SK-N-SH treated with all-trans-retinoic acid at 6 μM for 48 hours (cell line): ENCODE measurements around the gene SYT7.

Source experiments
- BACH2 ChIP-seq: fragments of 250-450 bp; sonication (Bioruptor Pico); IDR thresholded peaks from 2 replicates; pipeline ENCODE4 v1.9.0; 2021; ENCODE audit warnings: mild to moderate bottlenecking, borderline replicate concordance
- ESRRG ChIP-seq: fragments of 250-450 bp; sonication (Bioruptor Pico); IDR thresholded peaks from 2 replicates; pipeline ENCODE4 v1.6.1; 2021; ENCODE audit warnings: mild to moderate bottlenecking
- GLIS3 ChIP-seq: fragments of 250-450 bp; sonication (Bioruptor Pico); IDR thresholded peaks from 2 replicates; pipeline ENCODE4 v1.5.0; 2020; ENCODE audit warnings: mild to moderate bottlenecking, moderate library complexity
- ISL1 ChIP-seq: fragments of 250-450 bp; sonication (Bioruptor Pico); IDR thresholded peaks from 2 replicates; pipeline ENCODE4 v2.1.2; 2022; ENCODE audit warnings: mild to moderate bottlenecking, moderate library complexity
- RARB ChIP-seq: fragments of 250-450 bp; sonication (Bioruptor Pico); IDR thresholded peaks from 2 replicates; pipeline ENCODE4 v1.8.0; 2021; ENCODE audit warnings: mild to moderate bottlenecking, moderate library complexity
- SNAI2 ChIP-seq: fragments of 250-450 bp; sonication (Bioruptor Pico); IDR thresholded peaks from 2 replicates; pipeline ENCODE4 v1.5.0; 2020; ENCODE audit warnings: mild to moderate bottlenecking, moderate library complexity
- TCF4 ChIP-seq: fragments of 250-450 bp; sonication (Bioruptor Pico); IDR thresholded peaks from 2 replicates; pipeline ENCODE4 v1.8.0; 2021; ENCODE audit warnings: mild to moderate bottlenecking, moderate library complexity, borderline replicate concordance
- ZFP30 ChIP-seq: fragments of 450-650 bp; formaldehyde crosslinking; IDR thresholded peaks from 2 replicates; pipeline ENCODE4 v1.5.0; 2022; ENCODE audit warnings: mild to moderate bottlenecking, moderate library complexity
- ZNF565 ChIP-seq: fragments of 450-650 bp; formaldehyde crosslinking; conservative IDR thresholded peaks from 2 replicates; pipeline ENCODE4 v1.5.0; 2020; ENCODE audit warnings: low read depth, mild to moderate bottlenecking, moderate library complexity
- ZNF70 ChIP-seq: fragments of 450-650 bp; formaldehyde crosslinking; IDR thresholded peaks from 2 replicates; pipeline ENCODE4 v1.5.0; 2020; ENCODE audit warnings: mild to moderate bottlenecking, moderate library complexity
- TF ChIP-seq, protein P1 (sequence below): fragments of 250-450 bp; sonication (Bioruptor Pico); IDR thresholded peaks from 2 replicates; pipeline ENCODE4 v1.8.0; 2021; ENCODE audit warnings: low read depth, mild to moderate bottlenecking, moderate library complexity, borderline replicate concordance
- TF ChIP-seq, protein P2 (sequence below): fragments of 250-450 bp; sonication (Bioruptor Pico); IDR thresholded peaks from 2 replicates; pipeline ENCODE4 v1.5.1; 2021; ENCODE audit warnings: mild to moderate bottlenecking, moderate library complexity
- TF ChIP-seq, protein P3 (sequence below): fragments of 250-450 bp; sonication (Bioruptor Pico); IDR thresholded peaks from 2 replicates; pipeline ENCODE4 v1.5.0; 2020; ENCODE audit warnings: mild to moderate bottlenecking, moderate library complexity

DNA sequence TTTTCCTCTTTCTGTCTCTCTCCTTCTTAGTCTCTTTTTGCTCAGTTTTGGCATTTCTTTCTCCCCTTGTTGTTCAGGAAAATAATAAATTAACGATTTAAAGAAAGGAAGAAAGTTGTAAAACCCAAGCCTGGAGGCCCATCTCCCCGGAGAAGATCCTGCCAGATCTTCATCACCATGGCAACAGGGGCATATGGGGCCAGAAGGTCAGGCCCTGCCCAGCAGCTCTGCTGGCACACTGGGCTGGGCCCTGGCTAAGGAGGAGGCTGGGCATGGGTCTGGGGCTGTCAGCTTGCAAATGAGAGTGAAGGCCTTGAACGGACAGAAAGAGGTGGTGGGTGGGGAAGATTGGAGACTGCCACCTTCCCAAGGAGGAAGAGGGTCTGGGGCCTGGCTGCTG is 69.5 kb downstream of the SYT7 start:
- TF ChIP-seq, protein P1, sequence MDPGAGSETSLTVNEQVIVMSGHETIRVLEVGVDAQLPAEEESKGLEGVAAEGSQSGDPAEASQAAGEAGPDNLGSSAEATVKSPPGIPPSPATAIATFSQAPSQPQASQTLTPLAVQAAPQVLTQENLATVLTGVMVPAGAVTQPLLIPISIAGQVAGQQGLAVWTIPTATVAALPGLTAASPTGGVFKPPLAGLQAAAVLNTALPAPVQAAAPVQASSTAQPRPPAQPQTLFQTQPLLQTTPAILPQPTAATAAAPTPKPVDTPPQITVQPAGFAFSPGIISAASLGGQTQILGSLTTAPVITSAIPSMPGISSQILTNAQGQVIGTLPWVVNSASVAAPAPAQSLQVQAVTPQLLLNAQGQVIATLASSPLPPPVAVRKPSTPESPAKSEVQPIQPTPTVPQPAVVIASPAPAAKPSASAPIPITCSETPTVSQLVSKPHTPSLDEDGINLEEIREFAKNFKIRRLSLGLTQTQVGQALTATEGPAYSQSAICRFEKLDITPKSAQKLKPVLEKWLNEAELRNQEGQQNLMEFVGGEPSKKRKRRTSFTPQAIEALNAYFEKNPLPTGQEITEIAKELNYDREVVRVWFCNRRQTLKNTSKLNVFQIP (CRISPR knock-in tag): no peak
- TF ChIP-seq, protein P2, sequence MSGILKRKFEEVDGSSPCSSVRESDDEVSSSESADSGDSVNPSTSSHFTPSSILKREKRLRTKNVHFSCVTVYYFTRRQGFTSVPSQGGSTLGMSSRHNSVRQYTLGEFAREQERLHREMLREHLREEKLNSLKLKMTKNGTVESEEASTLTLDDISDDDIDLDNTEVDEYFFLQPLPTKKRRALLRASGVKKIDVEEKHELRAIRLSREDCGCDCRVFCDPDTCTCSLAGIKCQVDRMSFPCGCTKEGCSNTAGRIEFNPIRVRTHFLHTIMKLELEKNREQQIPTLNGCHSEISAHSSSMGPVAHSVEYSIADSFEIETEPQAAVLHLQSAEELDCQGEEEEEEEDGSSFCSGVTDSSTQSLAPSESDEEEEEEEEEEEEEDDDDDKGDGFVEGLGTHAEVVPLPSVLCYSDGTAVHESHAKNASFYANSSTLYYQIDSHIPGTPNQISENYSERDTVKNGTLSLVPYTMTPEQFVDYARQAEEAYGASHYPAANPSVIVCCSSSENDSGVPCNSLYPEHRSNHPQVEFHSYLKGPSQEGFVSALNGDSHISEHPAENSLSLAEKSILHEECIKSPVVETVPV (CRISPR knock-in tag): no peak
- TF ChIP-seq SNAI2 (CRISPR knock-in tag): no peak
- TF ChIP-seq ESRRG (CRISPR knock-in tag): no peak
- no peak for TF ChIP-seq ISL1 (CRISPR knock-in tag)
- TF ChIP-seq ZNF70 (CRISPR knock-in tag): no peak
- no peak for TF ChIP-seq GLIS3 (CRISPR knock-in tag)
- no peak for TF ChIP-seq ZNF565 (CRISPR knock-in tag)
- TF ChIP-seq TCF4 (CRISPR knock-in tag): no peak
- TF ChIP-seq BACH2 (CRISPR knock-in tag): no peak
- no peak for TF ChIP-seq ZFP30 (CRISPR knock-in tag)
- no peak for TF ChIP-seq RARB (CRISPR knock-in tag)
- TF ChIP-seq, protein P3, sequence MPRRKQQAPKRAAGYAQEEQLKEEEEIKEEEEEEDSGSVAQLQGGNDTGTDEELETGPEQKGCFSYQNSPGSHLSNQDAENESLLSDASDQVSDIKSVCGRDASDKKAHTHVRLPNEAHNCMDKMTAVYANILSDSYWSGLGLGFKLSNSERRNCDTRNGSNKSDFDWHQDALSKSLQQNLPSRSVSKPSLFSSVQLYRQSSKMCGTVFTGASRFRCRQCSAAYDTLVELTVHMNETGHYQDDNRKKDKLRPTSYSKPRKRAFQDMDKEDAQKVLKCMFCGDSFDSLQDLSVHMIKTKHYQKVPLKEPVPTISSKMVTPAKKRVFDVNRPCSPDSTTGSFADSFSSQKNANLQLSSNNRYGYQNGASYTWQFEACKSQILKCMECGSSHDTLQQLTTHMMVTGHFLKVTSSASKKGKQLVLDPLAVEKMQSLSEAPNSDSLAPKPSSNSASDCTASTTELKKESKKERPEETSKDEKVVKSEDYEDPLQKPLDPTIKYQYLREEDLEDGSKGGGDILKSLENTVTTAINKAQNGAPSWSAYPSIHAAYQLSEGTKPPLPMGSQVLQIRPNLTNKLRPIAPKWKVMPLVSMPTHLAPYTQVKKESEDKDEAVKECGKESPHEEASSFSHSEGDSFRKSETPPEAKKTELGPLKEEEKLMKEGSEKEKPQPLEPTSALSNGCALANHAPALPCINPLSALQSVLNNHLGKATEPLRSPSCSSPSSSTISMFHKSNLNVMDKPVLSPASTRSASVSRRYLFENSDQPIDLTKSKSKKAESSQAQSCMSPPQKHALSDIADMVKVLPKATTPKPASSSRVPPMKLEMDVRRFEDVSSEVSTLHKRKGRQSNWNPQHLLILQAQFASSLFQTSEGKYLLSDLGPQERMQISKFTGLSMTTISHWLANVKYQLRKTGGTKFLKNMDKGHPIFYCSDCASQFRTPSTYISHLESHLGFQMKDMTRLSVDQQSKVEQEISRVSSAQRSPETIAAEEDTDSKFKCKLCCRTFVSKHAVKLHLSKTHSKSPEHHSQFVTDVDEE (CRISPR knock-in tag): no peak
